Endothelial cell of umbilical vein (primary cell): ENCODE data around the gene MYO7B.

ENCODE experiments used
- EZH2 ChIP-seq: IDR thresholded peaks from 2 replicates; pipeline ENCODE4 v1.6.1; 2012; ENCODE audit warnings: borderline replicate concordance, low read depth, mild to moderate bottlenecking, moderate library complexity, low read length, inconsistent platforms; ENCODE audit not compliant: severe bottlenecking
- FOS ChIP-seq: IDR thresholded peaks from 2 replicates; pipeline ENCODE4 v1.6.1; 2011; ENCODE audit warnings: mild to moderate bottlenecking, low read length, moderate library complexity, borderline replicate concordance; ENCODE audit not compliant: insufficient read depth
- GATA2 ChIP-seq: IDR thresholded peaks from 2 replicates; pipeline ENCODE4 v1.7.0; 2011; ENCODE audit warnings: low read depth, mild to moderate bottlenecking, moderate library complexity, mixed read lengths, low read length; ENCODE audit not compliant: insufficient read length, insufficient read depth
- JUN ChIP-seq: IDR thresholded peaks from 2 replicates; pipeline ENCODE4 v1.6.1; 2011; ENCODE audit warnings: borderline replicate concordance, low read depth; ENCODE audit not compliant: insufficient read length, insufficient read depth
- MYC ChIP-seq: IDR thresholded peaks from one replicate; pipeline ENCODE4 v1.6.1; 2011; ENCODE audit warnings: mild to moderate bottlenecking, low read depth, low read length
- POLR2A ChIP-seq: IDR thresholded peaks from 2 replicates; pipeline ENCODE4 v1.6.1; 2012; ENCODE audit warnings: low read depth, mild to moderate bottlenecking, control low read depth, low read length
- POLR2AphosphoS5 ChIP-seq: IDR thresholded peaks from 2 replicates; pipeline ENCODE4 v1.6.1; 2012; ENCODE audit warnings: low read depth, mild to moderate bottlenecking, control low read depth, low read length, moderate library complexity; ENCODE audit not compliant: insufficient read depth
- TF ChIP-seq, protein P1 (sequence below), 2 donors: IDR thresholded peaks; 1 replicate in 1 of 2; 2 replicates in 1 of 2; pipeline ENCODE4 v1.5.1; 2011; ENCODE audit warnings: low read length in 2 of 2, mild to moderate bottlenecking in 2 of 2, moderate library complexity in 2 of 2, control low read depth in 1 of 2, inconsistent platforms in 1 of 2, low read depth in 1 of 2; ENCODE audit not compliant: insufficient read depth in 1 of 2; ENCODE audit errors: extremely low read depth in 1 of 2
- TF ChIP-seq, protein P2 (sequence below): IDR thresholded peaks from 2 replicates; pipeline ENCODE4 v1.6.1; 2011; ENCODE audit not compliant: insufficient read depth, insufficient read length

GRCh38 chr2:127506510-127506909 is 29.0 kb upstream of the MYO7B start:
- TF ChIP-seq, protein P1, sequence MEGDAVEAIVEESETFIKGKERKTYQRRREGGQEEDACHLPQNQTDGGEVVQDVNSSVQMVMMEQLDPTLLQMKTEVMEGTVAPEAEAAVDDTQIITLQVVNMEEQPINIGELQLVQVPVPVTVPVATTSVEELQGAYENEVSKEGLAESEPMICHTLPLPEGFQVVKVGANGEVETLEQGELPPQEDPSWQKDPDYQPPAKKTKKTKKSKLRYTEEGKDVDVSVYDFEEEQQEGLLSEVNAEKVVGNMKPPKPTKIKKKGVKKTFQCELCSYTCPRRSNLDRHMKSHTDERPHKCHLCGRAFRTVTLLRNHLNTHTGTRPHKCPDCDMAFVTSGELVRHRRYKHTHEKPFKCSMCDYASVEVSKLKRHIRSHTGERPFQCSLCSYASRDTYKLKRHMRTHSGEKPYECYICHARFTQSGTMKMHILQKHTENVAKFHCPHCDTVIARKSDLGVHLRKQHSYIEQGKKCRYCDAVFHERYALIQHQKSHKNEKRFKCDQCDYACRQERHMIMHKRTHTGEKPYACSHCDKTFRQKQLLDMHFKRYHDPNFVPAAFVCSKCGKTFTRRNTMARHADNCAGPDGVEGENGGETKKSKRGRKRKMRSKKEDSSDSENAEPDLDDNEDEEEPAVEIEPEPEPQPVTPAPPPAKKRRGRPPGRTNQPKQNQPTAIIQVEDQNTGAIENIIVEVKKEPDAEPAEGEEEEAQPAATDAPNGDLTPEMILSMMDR (IDR thresholded peaks at IDR 0.05; ENCODE audit: extremely low read depth in 1 of 2, insufficient read depth in 1 of 2, low read depth in 1 of 2, low read length in 2 of 2) = no peak
- TF ChIP-seq EZH2 (no peak), POLR2AphosphoS5 (no peak), POLR2A (no peak), JUN (no peak), GATA2 (no peak), FOS (no peak), MYC (no peak)
- TF ChIP-seq, protein P2, sequence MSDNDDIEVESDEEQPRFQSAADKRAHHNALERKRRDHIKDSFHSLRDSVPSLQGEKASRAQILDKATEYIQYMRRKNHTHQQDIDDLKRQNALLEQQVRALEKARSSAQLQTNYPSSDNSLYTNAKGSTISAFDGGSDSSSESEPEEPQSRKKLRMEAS = no peak
